Mucosa of stomach (tissue), 1 donor: ENCODE measurements around the gene C2orf92.

Experiments
- H3K27me3 ChIP-seq: one replicate; pipeline ENCODE4 v1.7.0; 2013; ENCODE audit warnings: mild to moderate bottlenecking, low read length; ENCODE audit not compliant: control insufficient read depth, insufficient read depth
- H3K36me3 ChIP-seq: one replicate; pipeline ENCODE4 v1.7.0; 2013; ENCODE audit warnings: low read length; ENCODE audit not compliant: control insufficient read depth, insufficient read depth
- H3K4me1 ChIP-seq: one replicate; pipeline ENCODE4 v1.7.0; 2013; ENCODE audit warnings: mild to moderate bottlenecking, low read length; ENCODE audit not compliant: control insufficient read depth, insufficient read depth
- H3K4me3 ChIP-seq: one replicate; pipeline ENCODE4 v1.7.0; 2013; ENCODE audit warnings: low read length
- H3K9ac ChIP-seq: one replicate; pipeline ENCODE4 v1.7.0; 2013; ENCODE audit warnings: mild to moderate bottlenecking, low read length, moderate library complexity
- H3K9me3 ChIP-seq: one replicate; pipeline ENCODE4 v1.7.0; 2013; ENCODE audit warnings: mild to moderate bottlenecking, low read length, moderate library complexity; ENCODE audit not compliant: control insufficient read depth
- donor health status: Pancreatic carcinoma.

The C2orf92 gene

GRCh38 chr2:97653874-97654273, 15.6 kb upstream of the C2orf92 start:
- peaks cover 15% of the 10 kb centered on the region for H3K36me3 ChIP-seq
- H3K4me1 ChIP-seq, result peaks cover 4% of the 10 kb centered on the region
- no peaks in the 10 kb centered on the region for H3K27me3 ChIP-seq
- H3K9me3 ChIP-seq, result no peaks in the 10 kb centered on the region
- H3K4me3 ChIP-seq, result no peak overlapping the region
- H3K9ac ChIP-seq, result no peak overlapping the region

DNA sequence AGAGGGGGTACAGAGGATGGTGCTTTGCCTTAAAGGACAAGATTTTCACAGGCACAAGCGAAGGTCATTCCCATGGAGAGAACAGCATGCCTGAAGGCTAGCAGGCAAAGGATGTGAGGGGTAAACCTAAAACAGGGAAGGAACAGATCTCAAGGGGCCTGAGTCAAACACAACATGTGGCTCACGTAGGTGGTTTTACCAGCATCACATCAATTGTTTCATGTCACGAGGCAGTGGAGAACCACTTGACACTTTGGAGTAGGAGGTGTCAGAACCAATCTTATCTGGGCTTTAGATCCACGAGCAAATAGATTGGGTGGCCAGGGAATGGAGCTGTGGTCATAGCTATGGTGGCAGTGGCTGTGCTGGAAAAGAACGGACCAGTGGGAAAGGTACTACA, 15.2 kb upstream of the C2orf92 start:
- Histone ChIP-seq H3K4me1 (peaks cover 4% of the 10 kb centered on the region), H3K9me3 (no peaks in the 10 kb centered on the region), H3K36me3 (peaks cover 15% of the 10 kb centered on the region), H3K27me3 (no peaks in the 10 kb centered on the region), H3K4me3 (no peak overlapping the region), H3K9ac (no peak overlapping the region)

- H3K9me3 ChIP-seq, result no peaks in the 10 kb centered on the region
- H3K9ac ChIP-seq, result no peak overlapping the region
- H3K4me3 ChIP-seq, result no peak overlapping the region
- peaks cover 15% of the 10 kb centered on the region for H3K36me3 ChIP-seq
- H3K4me1 ChIP-seq, result peaks cover 4% of the 10 kb centered on the region
- no peaks in the 10 kb centered on the region for H3K27me3 ChIP-seq
Measured at GRCh38 chr2:97654791-97655190, 14.7 kb upstream of the C2orf92 start.

GRCh38 chr2:97656129-97656755, 13.3 kb upstream of the C2orf92 start:
- Histone ChIP-seq H3K4me1 (peaks cover 4% of the 10 kb centered on the region), H3K9ac (no peak overlapping the region), H3K9me3 (no peaks in the 10 kb centered on the region), H3K4me3 (no peak overlapping the region), H3K27me3 (no peaks in the 10 kb centered on the region), H3K36me3 (peaks cover 15% of the 10 kb centered on the region)

DNA sequence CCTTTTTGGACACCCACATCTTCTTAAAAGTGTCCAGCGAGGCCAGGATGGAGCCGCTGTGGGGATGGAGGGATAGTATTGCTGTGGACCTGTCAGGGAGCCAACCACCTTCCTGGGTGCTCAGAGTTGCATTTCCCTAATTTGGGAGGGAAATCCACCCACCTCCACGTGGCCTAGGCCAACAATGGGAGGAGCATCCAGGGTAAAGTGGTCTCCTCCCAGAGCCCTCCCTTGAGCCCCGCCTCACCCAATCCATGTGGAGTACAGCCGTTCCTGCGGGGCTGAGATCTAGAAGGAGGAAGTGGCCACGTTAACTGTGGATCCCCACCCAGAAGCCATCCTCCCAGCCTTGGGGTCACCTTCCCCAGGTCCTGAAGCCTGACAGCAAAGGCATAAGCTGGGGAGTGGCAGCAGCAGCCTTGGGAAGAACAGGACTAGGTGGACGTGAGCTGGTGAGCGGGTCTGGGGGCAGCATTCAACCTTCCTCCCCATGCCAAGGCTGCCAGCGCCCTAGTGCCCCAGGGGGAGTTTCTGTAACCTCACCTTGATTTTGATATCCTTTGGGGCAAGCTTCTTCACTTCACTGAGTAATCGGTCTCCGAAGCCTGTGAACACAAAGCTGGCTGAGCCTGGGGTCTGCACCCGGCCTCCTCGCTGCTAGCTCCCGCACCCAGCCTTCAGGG, 12.5 kb upstream of the C2orf92 start:
- Histone ChIP-seq H3K9ac (no peak overlapping the region), H3K4me3 (no peak overlapping the region), H3K27me3 (no peaks in the 10 kb centered on the region), H3K4me1 (peaks cover 9% of the 10 kb centered on the region), H3K9me3 (no peaks in the 10 kb centered on the region), H3K36me3 (peaks cover 15% of the 10 kb centered on the region)

GRCh38 chr2:97657986-97658690, 11.4 kb upstream of the C2orf92 start:
- Histone ChIP-seq H3K27me3 (no peaks in the 10 kb centered on the region), H3K4me1 (peaks cover 19% of the 10 kb centered on the region), H3K9ac (no peak overlapping the region), H3K9me3 (no peaks in the 10 kb centered on the region), H3K4me3 (no peak overlapping the region), H3K36me3 (peaks cover 15% of the 10 kb centered on the region)

GRCh38 chr2:97658691-97659157, 10.8 kb upstream of the C2orf92 start:
- H3K4me1 ChIP-seq, result peaks cover 15% of the 10 kb centered on the region
- peaks cover 15% of the 10 kb centered on the region for H3K36me3 ChIP-seq
- no peaks in the 10 kb centered on the region for H3K27me3 ChIP-seq
- H3K4me3 ChIP-seq, result no peak overlapping the region
- no peak overlapping the region for H3K9ac ChIP-seq
- no peaks in the 10 kb centered on the region for H3K9me3 ChIP-seq

- Histone ChIP-seq H3K4me3 (no peak overlapping the region), H3K36me3 (peaks cover 15% of the 10 kb centered on the region), H3K4me1 (peaks cover 15% of the 10 kb centered on the region), H3K27me3 (no peaks in the 10 kb centered on the region), H3K9me3 (no peaks in the 10 kb centered on the region), H3K9ac (no peak overlapping the region)
Measured at GRCh38 chr2:97659256-97660043, 10.1 kb upstream of the C2orf92 start.

- peaks cover 15% of the 10 kb centered on the region for H3K4me1 ChIP-seq
- no peaks in the 10 kb centered on the region for H3K9me3 ChIP-seq
- no peak overlapping the region for H3K9ac ChIP-seq
- H3K27me3 ChIP-seq, result no peaks in the 10 kb centered on the region
- peaks cover 15% of the 10 kb centered on the region for H3K36me3 ChIP-seq
- H3K4me3 ChIP-seq, result no peak overlapping the region
Measured at GRCh38 chr2:97660044-97660774, 9.3 kb upstream of the C2orf92 start.

GRCh38 chr2:97660775-97661389, 8.6 kb upstream of the C2orf92 start:
- Histone ChIP-seq H3K4me3 (no peak overlapping the region), H3K27me3 (no peaks in the 10 kb centered on the region), H3K9me3 (no peaks in the 10 kb centered on the region), H3K36me3 (peaks cover 15% of the 10 kb centered on the region), H3K4me1 (peaks cover 15% of the 10 kb centered on the region), H3K9ac (no peak overlapping the region)

DNA sequence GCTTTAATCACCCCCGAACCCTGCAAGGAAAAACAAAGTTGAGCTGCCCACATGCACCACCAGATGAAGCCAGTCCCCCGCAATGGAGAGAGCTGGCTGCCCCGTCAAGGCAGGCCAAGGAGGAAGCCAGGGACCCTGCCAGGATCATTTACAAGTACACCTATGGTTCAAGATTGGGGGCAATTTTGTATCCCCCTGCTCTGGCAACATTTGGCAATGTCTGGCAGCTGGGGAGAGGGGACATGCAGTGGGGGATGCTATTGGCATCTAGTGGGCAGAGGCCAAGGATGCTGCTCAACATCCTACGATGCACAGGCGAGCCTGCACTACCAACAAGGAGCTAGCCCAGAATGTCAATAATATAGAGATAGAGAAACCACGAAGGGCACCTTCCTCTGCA, 7.6 kb upstream of the C2orf92 start:
- no peak overlapping the region for H3K9ac ChIP-seq
- peaks cover 15% of the 10 kb centered on the region for H3K4me1 ChIP-seq
- H3K36me3 ChIP-seq, result peaks cover 8% of the 10 kb centered on the region
- no peaks in the 10 kb centered on the region for H3K9me3 ChIP-seq
- H3K27me3 ChIP-seq, result no peaks in the 10 kb centered on the region
- H3K4me3 ChIP-seq, result no peak overlapping the region
